Astrocyte of the spinal cord (primary cell): Measurements from ENCODE around the gene ACTR6.
"Not testable (repeated sequence)": the region's sequence is repeated elsewhere in the genome, so short reads cannot be mapped to it uniquely, and the experiment has no call there.

Experiments
- DNase-seq: peaks from one replicate; pipeline ENCODE4 v3.0.0; 2011; ENCODE audit warnings: low read depth, low spot score
- H3K4me3 ChIP-seq: 2 replicates; pipeline ENCODE4 v1.5.1; 2011; ENCODE audit warnings: low read depth, mild to moderate bottlenecking, low read length, moderate library complexity
- in situ Hi-C: cut with HindIII; loops from 2 replicates; pipeline ENCODE4 v1.10.0; 2017; ENCODE audit warnings: low sequenced_read_pairs
- TF ChIP-seq, protein P1 (sequence below): IDR thresholded peaks from 2 replicates; pipeline ENCODE4 v1.5.1; 2012; ENCODE audit warnings: low read depth, mild to moderate bottlenecking, low read length, inconsistent platforms

The ACTR6 gene

GRCh38 chr12:100168562-100168961 is 32.1 kb upstream of the ACTR6 start:
- in situ Hi-C loops: no loop called here
- TF ChIP-seq, protein P1, sequence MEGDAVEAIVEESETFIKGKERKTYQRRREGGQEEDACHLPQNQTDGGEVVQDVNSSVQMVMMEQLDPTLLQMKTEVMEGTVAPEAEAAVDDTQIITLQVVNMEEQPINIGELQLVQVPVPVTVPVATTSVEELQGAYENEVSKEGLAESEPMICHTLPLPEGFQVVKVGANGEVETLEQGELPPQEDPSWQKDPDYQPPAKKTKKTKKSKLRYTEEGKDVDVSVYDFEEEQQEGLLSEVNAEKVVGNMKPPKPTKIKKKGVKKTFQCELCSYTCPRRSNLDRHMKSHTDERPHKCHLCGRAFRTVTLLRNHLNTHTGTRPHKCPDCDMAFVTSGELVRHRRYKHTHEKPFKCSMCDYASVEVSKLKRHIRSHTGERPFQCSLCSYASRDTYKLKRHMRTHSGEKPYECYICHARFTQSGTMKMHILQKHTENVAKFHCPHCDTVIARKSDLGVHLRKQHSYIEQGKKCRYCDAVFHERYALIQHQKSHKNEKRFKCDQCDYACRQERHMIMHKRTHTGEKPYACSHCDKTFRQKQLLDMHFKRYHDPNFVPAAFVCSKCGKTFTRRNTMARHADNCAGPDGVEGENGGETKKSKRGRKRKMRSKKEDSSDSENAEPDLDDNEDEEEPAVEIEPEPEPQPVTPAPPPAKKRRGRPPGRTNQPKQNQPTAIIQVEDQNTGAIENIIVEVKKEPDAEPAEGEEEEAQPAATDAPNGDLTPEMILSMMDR: no peak
- DNase-seq: no peak
- no peak overlapping the region for H3K4me3 ChIP-seq

DNA sequence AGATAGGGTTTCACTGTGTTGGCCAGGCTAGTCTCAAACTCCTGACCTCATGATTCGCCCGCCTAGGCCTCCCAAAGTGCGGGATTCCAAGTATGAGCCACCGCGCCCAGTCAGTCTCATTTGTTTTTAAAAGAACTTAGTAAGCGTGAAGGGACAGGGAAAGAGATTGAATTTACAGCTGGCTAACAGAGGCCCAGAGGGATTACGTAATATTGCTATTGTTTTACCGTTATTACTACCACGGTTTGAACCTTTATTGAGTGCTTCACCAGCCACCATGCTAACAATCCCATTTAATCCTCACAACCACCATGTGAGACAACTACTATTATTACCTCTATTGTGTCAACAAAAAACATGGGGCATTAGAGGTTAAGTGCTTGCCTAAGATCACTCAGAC is 31.3 kb upstream of the ACTR6 start:
- TF ChIP-seq, protein P1: no peak
- in situ Hi-C loops: no loop called here
- no peak for DNase-seq
- H3K4me3 ChIP-seq: no peak overlapping the region

GRCh38 chr12:100170313-100170858 is 30.2 kb upstream of the ACTR6 start:
- in situ Hi-C loops: no loop called here
- no peak overlapping the region for H3K4me3 ChIP-seq
- TF ChIP-seq, protein P1: no peak
- DNase-seq: no peak

- in situ Hi-C loops: no loop called here
- TF ChIP-seq, protein P1: no peak
- no peak overlapping the region for H3K4me3 ChIP-seq
- DNase-seq: no peak
These were observed 29.4 kb upstream of the ACTR6 start for GRCh38 chr12:100171248-100171647.

GRCh38 chr12:100173111-100173510 is 27.5 kb upstream of the ACTR6 start:
- in situ Hi-C loops: no loop called here
- H3K4me3 ChIP-seq: no peak overlapping the region
- DNase-seq: no peak
- TF ChIP-seq, protein P1: no peak

DNA sequence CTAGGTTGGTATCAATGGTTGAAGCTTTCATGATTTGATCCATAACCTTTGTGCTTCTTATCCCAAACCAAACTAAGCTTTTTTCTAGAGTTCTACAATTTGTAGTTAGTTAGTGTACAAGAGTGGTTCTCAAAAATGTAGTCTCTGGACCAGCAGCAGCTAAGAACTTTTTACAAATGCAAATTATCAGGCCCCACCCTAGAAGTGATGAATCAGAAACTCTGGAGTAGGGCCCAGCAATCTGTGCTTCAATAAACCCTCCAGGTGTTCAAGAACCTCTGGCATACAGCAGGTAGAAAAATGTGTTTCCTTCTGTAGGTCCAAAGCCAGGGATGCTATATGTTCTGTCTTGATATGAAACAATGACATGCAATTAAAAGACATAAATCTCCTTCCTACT is 26.1 kb upstream of the ACTR6 start:
- TF ChIP-seq, protein P1: no peak
- no peak overlapping the region for H3K4me3 ChIP-seq
- in situ Hi-C loops: no loop called here
- no peak for DNase-seq

- DNase-seq, in situ Hi-C loops, H3K4me3 ChIP-seq: not testable (repeated sequence)
These were observed 24.1 kb upstream of the ACTR6 start for GRCh38 chr12:100176493-100176892.
